HG02763 (cell line): ENCODE results near the gene TEX261.
A peak's percentile ranks its signal among the peaks of the same experiment; 100 is the strongest.

Source experiments
- ATAC-seq: cut with Tn5 transposase; IDR thresholded peaks from one replicate; pipeline ENCODE4 v1.9.1; 2021; ENCODE audit warnings: mild to moderate bottlenecking, moderate library complexity; ENCODE audit not compliant: unreplicated experiment

The TEX261 gene

DNA sequence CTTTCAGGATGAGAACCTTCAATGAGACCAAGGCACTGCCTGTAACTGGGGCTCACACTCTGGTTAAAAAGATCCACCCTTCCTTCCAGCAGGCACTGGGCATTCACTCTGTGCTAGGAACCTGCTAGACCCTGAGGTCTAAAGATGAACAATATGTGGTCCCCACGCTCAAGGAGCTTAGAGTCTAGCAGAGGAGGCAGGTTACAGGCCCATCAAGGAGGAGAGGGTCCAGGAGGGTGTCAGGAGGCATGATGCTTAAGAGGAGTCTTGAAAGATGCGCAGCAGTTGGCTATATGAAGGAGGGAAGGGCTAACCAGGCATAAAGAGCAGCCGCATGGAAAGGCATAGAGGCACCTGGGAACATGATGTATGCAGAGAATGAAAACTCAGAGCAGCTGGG is 11.7 kb downstream of the TEX261 start:
- ATAC-seq = no peak

DNA sequence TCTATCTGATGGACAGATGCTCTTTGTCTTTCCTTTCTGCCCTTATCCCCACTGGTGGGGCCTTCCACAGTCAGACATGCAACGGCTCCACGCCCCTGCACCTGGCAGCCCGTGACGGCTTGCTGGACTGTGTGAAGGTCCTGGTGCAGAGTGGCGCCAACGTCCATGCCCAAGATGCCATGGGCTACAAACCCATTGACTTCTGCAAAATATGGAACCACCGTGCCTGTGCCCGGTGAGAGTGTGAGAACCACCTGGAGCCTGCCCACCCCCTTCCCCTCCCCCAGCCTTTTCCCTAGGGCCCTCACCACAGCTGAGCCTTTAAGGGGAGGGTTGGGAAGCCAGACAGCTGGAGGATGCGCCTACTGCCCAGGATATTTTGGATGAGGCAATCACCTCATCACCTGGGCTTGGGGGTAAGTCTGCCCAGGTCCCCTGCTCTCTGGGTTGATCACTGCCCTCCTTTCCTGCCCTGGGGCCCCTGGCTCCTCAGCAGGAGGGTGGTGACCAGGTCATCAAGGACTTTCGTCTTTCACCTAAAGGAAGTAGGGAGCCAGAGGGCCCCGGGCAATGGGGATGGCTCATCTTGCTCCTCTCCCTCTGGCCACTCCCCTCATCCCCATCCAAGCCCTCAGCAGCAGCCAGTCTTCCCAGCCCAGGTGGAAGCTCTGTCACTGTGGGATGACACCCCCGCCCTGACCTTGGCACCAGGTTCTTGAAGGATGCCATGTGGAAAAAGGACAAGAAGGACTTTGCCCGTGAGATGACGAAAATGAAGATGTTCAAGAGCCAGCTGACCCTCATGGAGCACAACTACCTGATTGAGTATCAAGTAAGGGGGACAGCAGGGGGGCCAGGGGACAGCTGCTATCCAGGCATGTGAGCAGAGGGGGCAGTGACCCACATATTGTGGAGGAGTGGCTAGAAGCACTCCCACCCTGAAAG is 12.5 kb downstream of the TEX261 start:
- ATAC-seq = no peak

DNA sequence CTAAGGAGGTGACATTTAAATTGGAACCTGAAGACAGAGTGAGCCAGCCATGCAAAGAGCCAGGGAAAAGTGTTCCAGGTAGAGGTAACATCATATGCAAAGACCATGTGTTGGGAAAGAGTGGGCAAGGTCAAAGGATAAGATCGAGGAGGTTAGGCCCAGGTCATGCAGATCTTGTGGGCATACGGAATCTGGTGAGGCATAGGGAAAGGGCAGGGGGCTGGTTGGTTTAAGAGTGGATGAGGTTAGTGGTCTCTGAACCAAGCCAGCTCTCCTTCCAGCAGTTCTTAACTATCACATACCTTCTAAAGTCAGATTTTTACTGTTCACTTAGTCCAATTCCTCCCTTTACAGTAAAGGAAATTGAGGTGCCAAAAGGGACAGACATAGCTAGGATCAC is 13.3 kb downstream of the TEX261 start:
- ATAC-seq = no peak

DNA sequence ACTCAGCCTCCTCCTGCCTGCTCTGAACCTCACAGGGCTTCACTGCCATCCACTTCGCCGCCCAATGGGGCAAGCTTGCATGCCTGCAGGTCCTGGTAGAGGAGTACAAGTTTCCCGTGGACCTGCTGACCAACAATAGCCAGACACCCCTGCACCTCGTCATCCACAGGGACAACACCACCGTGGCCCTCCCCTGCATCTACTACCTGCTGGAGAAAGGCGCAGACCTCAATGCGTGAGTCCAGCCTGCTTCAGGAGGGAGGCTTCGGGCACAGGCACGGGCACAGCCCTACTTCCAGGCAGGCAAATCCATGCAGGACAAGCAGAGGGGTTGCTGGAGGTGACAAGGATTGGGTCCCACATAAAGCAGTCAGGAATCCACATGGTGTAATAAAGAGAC is 15.0 kb downstream of the TEX261 start:
- no peak for ATAC-seq

DNA sequence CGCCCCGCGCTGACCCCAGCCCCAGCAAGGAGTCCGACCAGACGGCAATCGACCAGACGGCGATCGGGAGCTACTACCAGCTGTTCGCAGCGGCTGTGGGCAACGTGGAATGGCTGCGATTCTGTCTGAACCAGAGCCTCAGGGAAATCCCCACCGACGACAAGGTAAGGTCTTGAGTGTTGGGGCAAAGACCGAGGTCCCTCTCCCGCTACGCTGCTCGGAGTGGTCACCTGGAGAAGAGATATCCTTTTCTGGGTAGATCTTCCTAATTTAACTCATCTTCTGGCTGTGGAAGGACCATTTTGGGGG is 15.5 kb downstream of the TEX261 start:
- ATAC-seq = no peak

DNA sequence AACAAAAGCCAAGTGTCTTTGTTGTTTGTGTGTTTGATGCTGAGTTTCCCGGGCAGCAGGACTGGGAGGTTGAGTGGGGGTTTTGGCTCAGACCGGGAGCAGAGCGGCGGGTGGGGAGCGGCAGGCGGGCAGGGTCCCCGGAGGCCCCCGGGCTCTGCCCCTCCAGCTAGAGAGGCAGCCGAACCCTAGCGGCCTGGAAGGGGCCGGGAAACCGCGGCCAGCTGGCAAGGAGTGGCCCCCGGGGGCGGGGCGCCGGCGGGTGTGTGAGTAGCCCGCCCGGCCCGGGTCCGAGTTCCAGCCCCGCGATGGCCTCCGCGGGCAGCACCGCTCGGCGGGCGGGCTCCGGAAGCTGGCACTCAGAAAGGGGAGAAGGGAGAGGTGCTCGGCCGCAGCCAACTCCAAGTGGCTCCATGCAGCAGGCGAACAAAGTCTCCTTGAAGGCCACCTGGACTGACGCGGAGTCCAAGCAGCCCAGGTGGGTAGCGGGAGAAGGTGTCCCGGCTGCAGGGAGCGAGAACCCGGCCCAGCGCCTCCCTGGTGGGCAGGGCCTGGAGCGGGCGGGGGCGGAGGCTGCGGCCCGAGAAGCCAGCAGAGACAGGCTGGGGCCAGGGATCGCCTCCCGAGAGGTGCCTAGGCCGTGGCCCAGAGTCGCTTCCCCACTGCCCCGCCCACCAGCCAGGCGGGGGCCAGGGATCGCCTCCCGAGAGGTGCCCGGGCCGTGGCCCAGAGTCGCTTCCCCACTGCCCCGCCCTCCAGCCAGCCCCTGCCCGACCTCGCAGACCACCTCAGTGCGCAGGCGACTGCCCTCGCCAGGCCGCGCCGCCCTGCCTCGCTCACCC is 16.1 kb downstream of the TEX261 start, which contains the start of gene ANKRD53:
TSS of gene ANKRD53 (plus strand) at position 290 of the 839 bp plus-strand sequence. CDS start at position 306, 16 bp downstream.
- ATAC-seq = no peak

DNA sequence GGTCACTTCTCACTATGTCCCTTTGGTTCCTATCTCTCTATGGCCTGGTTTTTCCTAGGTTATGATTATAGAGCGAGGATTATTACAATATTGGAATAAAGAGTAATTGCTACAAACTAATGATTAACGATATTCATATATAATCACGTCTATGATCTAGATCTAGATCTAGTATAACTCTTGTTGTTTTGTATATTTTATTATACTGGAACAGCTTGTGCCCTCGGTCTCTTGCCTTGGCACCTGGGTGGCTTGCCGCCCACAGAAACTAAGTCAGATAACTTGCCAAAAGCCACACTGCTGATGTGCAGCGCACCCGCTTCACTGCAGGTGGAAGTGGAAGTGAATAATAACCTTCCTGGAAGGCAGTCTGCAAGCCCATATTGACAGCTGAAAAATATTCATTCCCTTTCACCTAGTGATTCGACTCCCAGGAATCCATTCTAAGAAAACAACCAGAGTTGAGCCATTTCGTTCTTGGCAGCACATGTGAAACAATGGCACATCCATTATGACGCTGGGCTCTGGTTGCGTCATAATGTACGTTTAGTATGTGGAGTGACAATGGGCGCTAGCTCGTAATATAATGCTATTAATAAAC is 17.0 kb downstream of the TEX261 start:
- ATAC-seq = no peak

DNA sequence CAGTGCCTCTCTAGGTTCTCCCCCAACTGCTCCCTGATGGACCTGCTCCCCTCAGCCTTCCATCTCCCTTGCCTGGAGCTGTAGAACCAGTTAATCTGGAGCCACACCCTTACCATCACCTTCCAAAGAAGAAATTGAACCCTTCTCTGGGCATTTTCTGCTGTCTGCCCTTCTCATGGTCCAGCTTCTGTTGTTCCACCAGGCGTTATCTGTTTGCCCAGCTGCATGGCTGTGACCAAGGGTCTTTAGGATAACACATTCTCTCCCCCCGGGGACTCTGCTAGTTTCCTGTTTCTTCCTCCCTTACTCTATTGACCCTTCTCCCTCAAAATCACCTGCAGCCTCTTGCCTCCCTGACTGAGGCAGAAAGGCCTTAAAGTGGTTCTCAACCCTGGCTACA is 19.4 kb downstream of the TEX261 start:
- no peak for ATAC-seq

DNA sequence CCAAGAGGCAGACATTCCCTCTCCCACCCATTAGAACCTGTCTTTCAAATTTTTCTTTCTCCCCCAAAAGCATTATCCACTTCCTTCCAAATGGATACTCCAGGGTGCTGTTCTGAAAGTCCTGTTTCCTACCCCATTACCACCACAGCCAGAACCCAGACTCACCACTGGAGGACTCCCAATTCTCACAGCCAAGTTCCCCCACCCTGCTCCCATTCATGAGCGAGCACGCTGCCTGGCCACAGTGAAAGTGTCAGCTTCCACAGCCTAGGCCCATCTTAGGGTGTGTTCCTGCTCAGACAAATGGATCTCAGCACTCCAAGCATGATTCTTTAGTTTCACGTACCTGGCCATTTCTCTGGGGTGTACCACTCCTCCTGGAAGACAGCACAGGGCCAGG is 20.1 kb downstream of the TEX261 start:
- ATAC-seq = no peak

DNA sequence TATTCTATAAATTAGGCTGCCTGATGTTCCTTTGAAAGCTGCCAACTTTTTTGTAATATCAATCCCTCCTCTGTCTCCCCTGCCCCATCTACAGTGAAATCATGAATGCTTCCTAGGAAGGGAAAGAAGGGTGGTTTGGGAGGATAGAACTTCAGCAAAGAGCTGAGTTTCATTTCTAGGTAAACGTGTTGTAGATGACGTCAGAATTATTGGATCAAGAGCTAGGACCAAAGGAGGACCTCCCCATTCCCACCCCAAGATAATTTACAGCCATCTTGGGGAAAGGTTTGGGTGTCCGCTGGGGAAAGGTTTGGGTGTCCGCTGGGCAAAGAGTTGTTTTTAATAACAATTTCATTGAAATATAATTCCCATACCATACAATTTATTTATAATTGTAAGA is 27.5 kb downstream of the TEX261 start:
- ATAC-seq = no peak

DNA sequence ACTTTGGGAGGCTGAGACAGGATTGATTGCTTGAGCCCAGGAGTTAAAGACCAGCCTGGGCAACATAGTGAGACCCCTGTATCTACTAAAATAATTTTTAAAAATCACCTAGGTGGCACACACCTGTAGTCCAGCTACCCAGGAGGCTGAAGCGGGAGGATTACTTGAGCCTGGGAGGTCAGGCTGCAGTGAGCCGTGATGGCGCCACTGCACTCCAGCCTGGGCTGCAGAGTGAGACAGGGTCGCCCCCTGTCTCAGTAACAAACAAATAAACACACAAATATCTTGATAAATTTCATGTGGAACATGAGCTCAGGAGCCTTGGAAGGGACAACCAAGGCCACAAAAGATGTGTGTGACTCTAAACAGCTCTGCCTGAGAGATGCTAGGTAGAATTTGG is 28.0 kb downstream of the TEX261 start:
- ATAC-seq = no peak

DNA sequence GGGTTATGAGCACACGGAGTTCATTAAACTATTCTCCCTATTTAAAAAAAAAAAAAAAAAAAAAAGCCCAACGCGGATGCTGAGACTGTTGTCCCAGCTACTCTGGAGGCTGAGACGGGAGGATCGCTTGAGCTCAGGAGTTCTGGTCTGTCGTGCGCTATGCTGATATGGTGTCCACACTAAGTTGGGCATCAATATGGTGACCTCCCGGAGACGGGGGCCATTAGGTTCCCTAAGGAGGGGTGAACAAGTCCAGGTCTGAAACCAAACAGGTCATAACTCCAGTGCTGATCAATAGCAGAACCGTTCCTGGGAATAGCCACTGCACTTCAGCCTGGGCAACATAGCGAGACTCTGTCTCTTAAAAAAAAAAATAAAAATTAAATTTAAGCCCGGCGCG is 29.2 kb downstream of the TEX261 start:
- no peak for ATAC-seq

DNA sequence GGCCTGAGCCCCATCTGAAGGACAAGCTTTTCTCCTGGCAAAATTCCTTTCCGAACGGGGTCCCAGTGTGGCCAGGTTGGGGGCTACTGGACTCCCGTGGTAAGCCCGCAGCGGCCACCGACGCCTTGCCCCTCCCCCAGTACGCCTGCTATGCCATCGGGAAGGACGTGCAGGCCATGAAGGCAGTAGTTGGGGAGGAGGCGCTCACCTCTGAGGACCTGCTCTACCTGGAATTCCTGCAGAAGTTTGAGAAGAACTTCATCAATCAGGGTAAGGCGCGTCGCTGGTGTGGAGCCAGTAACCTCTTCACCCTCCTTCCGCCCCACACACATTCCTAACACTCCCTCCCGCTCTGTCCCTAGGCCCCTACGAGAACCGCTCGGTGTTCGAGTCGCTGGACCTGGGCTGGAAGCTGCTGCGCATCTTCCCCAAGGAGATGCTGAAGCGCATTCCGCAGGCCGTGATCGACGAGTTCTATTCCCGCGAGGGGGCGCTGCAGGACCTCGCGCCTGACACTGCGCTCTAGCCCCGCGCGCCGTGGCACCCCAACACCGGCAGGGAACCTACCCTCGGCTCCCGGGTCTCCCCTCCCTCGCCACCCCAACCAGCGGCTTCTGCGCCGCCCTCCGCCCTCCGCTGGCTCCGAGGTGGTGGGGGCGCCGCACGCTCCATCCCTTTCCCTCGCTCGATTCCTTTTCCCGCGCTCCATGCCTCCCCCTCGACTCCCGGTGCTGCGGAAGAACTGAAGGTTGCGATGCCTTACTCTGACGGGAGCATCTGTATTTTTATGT is 29.9 kb downstream of the TEX261 start:
- ATAC-seq = peak; percentile 73

DNA sequence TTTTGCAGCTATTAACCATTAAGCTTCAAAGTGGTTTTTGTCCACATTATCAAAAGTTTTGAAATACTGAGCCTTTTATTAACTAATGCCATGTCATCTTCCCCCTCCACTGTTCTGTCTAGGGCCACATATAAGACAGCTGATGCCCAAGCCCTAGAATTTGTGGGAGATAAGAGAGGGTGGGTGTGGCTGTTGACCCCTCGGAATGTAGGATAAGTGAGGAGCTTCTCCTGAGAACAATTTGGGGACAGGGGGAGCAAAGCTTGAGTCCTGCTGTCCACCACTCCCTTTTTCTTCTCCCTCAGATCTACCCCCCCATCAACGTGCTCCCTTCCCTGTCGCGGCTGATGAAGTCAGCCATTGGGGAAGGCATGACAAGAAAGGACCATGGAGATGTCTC is 30.5 kb downstream of the TEX261 start:
- no peak for ATAC-seq

DNA sequence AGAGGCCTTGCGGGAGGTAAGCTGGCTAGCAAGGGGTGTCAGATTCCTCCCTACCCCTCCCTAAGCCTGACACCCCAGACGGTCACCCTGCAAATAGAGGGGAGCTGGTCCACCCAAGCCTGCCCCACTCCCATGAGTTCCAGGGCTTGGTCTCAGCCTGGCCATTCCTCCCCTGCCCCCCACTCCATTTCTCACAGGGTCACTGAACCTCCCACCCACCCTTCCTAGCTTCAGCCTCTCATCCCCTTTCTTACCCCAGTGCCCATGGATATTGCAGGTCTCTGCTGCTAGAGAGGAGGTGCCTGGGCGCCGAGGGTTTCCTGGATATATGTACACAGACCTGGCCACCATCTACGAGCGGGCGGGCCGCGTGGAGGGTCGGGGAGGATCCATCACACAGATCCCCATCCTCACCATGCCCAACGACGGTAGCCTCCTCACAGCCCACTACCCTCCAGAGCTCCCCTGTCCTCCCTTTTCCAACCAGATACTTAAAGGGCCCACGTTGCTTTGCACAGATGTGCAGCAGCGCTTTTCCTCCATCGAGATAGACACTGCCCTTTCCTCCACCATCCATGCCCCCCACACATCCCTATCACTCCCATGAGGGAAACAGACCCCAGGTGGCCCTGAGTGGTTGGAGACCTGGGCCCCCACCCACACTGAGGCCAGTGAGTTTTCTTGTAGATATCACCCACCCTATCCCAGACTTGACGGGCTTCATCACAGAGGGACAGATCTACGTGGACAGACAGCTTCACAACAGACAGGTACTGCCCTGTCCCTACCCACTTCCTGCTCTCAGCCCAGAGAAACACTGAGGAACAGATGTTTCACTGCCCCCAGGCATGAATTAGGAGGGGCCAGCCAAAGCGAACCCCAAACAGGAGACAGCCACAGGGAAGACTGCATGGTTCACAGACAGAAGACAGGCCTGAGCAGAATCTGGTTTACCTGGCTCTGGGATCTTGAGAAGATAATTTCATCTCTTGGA is 31.5 kb downstream of the TEX261 start:
- ATAC-seq = no peak

DNA sequence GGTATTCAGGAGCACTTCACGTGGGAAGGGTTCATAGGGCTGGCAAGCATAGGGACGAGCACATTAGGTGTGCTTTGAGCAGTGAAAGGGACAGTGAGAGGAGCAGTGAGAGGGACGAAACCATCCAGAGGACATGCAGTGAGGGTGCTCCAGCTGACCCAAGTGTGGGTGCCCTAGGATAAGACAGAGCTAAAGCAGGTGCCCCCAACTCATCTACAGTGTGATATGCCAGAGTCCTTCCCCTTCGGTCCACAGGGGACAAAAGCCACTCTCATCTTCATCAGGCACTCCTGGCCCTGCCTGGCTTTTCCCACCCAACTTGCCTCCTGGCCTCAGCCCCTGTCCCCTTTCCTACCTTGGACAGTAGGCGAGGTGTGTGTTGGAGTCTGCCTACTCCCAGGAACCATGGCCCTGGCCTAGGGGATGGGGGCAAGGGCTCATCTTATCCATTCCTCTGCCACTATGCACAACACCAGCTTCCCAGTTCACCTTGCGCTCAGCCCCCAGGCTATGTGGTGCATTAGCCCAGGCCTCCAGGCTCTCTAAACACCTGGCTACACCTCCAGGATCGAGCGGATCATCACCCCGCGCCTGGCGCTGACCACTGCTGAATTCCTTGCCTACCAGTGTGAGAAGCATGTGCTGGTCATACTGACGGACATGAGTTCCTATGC is 32.3 kb downstream of the TEX261 start:
- ATAC-seq = no peak

DNA sequence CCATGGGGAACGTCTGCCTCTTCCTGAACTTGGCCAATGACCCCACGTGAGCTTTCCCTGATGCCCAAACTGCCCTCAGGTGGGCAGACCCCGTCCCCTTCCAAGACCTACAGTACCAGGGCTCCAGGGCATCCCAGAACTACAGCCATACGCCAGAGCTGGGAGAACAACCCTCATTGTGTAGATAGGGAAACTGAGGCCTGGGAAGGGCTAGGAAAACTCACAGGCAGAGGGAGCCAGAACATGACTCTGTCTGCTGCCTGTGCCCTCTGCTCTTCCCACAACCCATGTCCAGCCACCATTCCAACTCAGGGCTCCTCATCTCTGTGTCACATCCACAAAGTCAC is 33.1 kb downstream of the TEX261 start:
- ATAC-seq = no peak

DNA sequence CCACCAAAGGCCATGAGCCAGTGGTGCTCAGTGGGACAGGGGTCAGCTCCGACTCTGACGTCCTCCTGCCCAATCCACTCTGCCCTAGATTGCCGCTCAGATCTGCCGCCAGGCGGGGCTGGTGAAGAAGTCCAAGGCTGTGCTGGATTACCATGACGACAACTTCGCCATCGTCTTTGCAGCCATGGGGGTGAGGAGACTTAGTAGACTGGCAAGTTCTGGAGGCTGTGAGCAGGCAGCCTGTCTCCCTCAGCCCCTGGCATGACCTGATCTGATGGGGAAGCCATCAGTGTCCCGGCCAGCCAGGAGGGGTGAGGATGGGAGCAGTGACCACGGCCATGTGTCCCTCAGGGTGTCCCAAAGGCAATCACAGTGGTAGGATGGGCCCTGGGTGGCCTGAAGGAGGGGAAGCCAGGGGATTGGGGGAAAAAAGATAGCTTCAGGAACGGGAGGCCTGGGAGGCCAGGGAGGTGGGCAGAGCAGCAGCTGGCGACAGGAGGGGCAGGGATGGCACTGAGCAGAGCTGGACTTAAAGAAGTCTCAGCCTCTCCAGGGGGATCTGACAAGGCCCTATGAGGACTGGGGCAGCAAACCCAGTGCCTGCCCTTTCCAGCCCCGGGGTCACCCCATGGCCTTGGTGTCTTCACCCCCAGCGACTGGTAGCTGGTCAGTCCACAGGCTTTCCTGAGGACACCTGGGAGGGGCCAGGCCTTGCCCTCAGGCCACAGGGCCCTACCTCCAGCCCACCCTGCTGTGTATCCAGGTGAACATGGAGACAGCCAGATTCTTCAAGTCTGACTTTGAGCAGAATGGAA is 33.6 kb downstream of the TEX261 start:
- ATAC-seq = no peak
